Coronary artery (tissue), 2 donors: ENCODE data around the gene LTBP1.

ENCODE experiments used
- DNase-seq: peaks from one replicate; pipeline ENCODE4 v3.0.0-alpha.2; 2017; ENCODE audit warnings: low spot score
- H3K27ac ChIP-seq, 2 donors: fragments of 200-600 bp; sonication (generic); one replicate each; pipeline ENCODE4 v1.5.1; 2016 to 2019
- H3K4me3 ChIP-seq: fragments of 200-600 bp; sonication (generic); 2 replicates; pipeline ENCODE4 v1.5.1; 2016; ENCODE audit warnings: mild to moderate bottlenecking, moderate library complexity
- CTCF ChIP-seq: fragments of 200-600 bp; sonication (generic); IDR thresholded peaks from one replicate; pipeline ENCODE4 v1.5.1; 2019; ENCODE audit warnings: antibody characterized with exemption

Gene LTBP1

GRCh38 chr2:33419581-33420200, 472.9 kb downstream of the LTBP1 start:
- no peak for TF ChIP-seq CTCF
- H3K4me3 ChIP-seq = no peak overlapping the region
- DNase-seq = no peak
- no peak overlapping the region for H3K27ac ChIP-seq

GRCh38 chr2:33420726-33421125, 474.0 kb downstream of the LTBP1 start:
- DNase-seq = no peak
- Histone ChIP-seq H3K27ac (no peak overlapping the region), H3K4me3 (no peak overlapping the region)
- TF ChIP-seq CTCF = no peak

GRCh38 chr2:33421820-33422219, 475.1 kb downstream of the LTBP1 start:
- Histone ChIP-seq H3K4me3 (no peak overlapping the region), H3K27ac (no peak overlapping the region)
- no peak for DNase-seq
- no peak for TF ChIP-seq CTCF

- Histone ChIP-seq H3K4me3 (no peak overlapping the region), H3K27ac (no peak overlapping the region)
- no peak for DNase-seq
- TF ChIP-seq CTCF = no peak
These were observed 478.4 kb downstream of the LTBP1 start for GRCh38 chr2:33425161-33425560.

- no peak for TF ChIP-seq CTCF
These were observed 478.9 kb downstream of the LTBP1 start for GRCh38 chr2:33425586-33426031.

GRCh38 chr2:33426666-33427231, 480.0 kb downstream of the LTBP1 start:
- DNase-seq = no peak
- TF ChIP-seq CTCF = no peak

More at GRCh38 chr2:33425586-33426031, 478.9 kb downstream of the LTBP1 start:
- Histone ChIP-seq H3K27ac (no peak overlapping the region), H3K4me3 (no peak overlapping the region)
- DNase-seq = no peak

GRCh38 chr2:33430077-33430476, 483.3 kb downstream of the LTBP1 start:
- DNase-seq = no peak
- Histone ChIP-seq H3K27ac (no peak overlapping the region), H3K4me3 (no peak overlapping the region)
- TF ChIP-seq CTCF = no peak

More at GRCh38 chr2:33426666-33427231, 480.0 kb downstream of the LTBP1 start:
- Histone ChIP-seq H3K4me3 (no peak overlapping the region), H3K27ac (no peak overlapping the region)
